Stimulated activated CD4-positive, alpha-beta T cell treated with anti-CD3 and anti-CD28 coated beads, TNF-alpha, amount 100 ng/mL, for 24 hours (primary cell): ENCODE results near the gene TSEN54.

Experiments used
- DNase-seq, 3 experiments: peaks; one replicate each; pipeline ENCODE4 v3.0.0-alpha.2; 2020; ENCODE audit warnings: low read depth in 3 of 3

The TSEN54 gene

GRCh38 chr17:75488693-75489510 lies 27.4 kb upstream of the TSEN54 start:
- DNase-seq = no peak

DNA sequence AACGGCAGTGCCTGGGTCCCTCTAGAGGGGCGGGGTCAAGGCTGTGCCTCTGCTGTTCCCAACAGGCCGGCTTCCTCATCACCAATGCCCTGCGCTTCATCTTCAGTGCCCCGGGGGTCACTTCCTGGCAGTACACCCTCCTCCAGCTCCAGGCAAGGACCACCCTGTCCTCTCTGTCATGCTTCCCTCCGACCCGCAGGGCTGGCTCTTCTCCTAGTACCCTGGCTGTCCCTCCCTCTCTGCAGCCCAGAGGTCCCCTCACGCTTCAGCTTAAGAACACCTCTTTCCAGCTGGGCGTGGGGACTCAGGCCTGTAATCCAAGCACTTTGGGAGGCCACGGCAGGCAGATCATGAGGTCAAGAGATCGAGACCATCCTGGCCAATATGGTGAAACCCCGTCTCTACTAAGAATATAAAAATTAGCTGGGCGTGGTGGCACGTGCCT lies 26.8 kb upstream of the TSEN54 start:
- no peak for DNase-seq

GRCh38 chr17:75490173-75490743 lies 26.1 kb upstream of the TSEN54 start:
- DNase-seq = no peak

- no peak for DNase-seq
Observed at GRCh38 chr17:75490953-75491649, 25.2 kb upstream of the TSEN54 start.

DNA sequence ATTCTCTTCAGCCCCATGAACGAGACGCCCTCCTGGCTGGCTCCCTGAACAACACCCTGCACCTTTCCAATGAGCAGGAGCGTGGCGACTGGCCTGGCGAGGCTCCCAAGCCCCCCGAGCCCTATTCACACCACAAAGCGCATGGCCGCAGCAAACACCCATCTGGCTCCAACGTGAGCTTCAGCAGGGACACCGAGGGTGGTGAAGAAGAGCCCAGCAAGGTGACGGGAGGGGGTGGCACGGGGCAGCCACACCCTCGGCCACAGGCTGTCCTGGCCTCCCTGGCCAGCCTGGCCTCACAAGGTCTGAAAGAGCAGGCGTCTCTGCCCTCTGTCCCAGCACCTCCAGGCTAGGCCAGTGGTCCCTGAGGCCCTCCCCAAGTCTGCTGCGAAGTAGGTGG lies 24.6 kb upstream of the TSEN54 start:
- DNase-seq = no peak

DNA sequence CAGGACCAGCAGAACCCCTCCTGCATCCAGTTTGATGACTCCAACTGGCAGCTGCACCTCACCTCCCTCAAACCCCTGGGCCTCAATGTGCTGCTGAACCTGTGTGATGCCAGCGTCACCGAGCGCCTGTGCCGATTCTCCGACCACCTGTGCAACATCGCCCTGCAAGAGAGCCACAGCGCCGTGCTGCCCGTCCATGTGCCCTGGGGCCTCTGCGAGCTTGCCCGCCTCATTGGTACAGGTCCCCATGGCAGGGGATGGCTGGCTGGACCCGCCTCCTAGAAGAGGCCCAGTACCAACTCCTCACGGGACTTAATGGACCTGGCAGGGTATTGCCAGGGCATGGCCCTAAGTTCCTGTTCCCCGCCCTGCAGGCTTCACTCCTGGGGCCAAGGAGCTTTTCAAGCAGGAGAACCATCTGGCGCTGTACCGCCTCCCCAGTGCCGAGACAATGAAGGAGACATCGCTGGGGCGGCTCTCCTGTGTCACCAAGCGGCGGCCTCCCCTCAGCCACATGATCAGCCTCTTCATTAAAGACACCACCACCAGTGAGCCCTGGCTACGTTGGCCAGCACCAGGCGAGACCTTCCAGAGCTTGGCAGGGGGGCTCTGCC lies 23.7 kb upstream of the TSEN54 start:
- DNase-seq = no peak

- DNase-seq = no peak
Observed at GRCh38 chr17:75493476-75494129, 22.7 kb upstream of the TSEN54 start.

- DNase-seq = no peak
Observed at GRCh38 chr17:75494326-75494877, 21.9 kb upstream of the TSEN54 start.

- no peak for DNase-seq
Observed at GRCh38 chr17:75496005-75496404, 20.3 kb upstream of the TSEN54 start.

GRCh38 chr17:75498039-75498725 lies 18.1 kb upstream of the TSEN54 start:
- no peak for DNase-seq

DNA sequence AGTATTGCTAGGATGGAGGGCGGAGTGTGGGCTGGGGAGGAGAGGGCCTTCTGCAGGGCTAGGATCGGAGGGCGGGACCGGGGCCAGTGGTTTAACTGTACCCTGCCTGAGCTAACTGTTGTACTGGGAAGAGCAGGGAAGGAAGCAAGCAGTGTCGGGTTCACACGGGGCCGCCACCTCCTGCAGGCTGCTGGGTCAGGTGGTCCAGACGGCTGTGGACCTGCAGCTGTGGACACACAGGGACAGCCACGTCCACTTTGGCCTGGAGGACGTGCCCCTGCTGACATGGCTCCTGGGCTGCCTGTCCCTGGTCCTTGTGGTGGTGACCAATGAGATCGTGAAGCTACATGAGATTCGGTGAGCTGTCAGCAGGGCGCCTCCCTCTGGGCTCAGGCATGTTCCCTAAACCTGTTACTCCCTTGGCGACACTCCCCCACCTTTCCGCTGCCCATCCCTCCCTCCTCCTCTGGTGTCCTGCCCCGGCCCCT lies 17.6 kb upstream of the TSEN54 start:
- DNase-seq = no peak

DNA sequence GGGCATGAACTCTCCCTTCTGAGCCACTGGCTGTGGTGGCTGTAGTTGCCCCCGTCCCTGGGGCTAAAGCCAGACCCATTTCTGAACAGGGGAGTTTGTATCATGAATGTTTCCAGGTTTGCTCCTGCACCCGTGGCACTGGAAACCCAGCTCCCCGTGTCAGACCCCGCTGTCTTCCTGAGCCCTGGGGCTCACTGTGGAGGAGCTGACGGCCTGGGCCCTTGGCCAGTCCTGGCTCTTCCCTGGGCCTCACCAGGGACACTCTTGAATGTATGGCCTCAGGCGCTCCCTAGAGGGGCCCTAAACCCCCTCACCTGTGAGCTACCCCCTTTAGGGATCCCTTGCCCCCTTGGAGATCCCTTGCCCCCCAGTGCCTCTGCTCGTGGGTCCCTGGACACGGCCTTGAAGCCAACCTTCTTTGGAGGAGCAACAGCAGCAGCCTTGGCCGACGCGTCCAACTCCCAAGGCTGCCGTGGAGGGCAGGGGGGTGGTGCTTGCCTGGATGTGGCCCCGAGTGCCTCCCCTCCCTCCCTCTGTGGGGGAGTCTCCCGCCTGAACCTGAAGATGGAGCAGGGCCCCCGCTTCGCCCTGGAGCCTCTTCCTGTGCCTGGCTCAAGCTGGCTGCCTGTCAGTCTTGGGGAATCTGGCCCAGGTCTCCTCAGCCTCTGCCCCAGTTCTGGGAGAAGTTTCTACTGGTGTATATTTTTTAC lies 16.9 kb upstream of the TSEN54 start:
- DNase-seq = no peak

DNA sequence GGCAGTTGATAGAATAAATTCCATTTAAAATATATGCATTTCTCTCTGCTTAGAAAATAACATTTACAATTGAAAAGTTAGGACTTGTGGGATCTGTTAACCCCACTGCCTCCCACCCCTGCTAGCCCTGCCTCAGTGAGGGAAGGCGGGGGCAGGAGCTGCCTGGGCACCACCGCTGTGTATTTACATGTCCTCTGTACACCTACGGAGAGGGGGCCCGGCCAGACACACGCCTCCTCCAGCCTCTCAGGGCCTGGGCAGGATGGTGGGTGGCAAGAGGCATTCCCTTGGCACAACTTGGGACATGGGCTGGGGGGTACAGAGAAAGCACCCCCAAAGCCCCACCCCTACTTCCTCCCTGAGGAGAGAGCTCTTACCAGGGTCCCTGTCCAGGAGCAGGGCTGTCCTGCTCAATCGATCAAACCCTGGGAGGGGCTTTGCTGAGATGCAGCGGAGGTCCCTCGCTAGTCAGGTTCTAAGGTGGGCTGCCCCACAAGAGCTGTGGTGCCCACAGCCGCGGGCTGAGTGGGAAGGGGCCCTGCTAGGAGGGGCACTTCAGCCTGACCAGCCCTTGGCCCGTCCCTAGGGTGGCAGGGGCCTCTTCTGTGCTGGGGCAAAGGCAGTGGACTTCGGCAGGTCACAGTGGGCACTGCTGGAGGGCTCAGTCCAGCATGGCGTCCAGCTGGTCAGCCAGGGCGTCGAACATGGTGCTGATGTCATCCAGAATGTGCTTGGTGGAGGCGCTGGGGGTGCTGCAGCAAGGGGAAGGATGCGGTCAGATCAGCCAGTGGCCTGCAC lies 15.7 kb upstream of the TSEN54 start:
- DNase-seq = no peak

- no peak for DNase-seq
Observed at GRCh38 chr17:75501378-75502071, 14.8 kb upstream of the TSEN54 start.

DNA sequence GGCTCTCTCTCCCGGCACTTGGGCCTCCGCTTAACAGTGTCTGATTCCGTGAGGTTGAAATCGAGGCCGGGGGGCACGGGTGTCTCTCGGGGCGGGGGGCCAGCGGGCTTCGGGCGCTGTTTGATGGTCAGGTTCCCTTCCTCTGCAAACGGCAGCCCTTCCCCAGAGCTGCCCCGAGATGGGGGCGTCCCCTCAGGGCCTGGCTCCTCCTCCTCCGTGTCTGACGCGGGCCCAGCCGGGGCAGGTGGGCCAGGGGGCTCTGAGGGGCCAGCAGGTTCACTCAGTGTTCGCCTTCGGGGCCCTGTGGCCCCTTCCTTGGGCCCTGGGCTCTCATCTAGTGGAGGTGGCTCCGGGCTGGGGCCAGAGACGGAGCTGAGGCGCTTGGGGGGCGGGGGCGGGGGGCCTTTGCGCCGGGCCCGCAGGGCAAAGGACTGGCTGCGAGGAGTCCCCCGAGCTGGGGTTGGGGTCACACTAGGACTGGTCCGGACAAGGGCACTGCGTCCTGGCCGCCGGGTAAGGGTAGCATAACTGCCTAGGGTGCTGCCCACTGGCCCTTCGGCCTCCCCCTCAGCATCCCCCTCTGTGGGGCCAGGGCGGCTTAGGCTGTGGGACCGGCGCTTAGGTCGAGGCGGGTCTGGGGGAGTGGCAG lies 14.1 kb upstream of the TSEN54 start:
- no peak for DNase-seq

DNA sequence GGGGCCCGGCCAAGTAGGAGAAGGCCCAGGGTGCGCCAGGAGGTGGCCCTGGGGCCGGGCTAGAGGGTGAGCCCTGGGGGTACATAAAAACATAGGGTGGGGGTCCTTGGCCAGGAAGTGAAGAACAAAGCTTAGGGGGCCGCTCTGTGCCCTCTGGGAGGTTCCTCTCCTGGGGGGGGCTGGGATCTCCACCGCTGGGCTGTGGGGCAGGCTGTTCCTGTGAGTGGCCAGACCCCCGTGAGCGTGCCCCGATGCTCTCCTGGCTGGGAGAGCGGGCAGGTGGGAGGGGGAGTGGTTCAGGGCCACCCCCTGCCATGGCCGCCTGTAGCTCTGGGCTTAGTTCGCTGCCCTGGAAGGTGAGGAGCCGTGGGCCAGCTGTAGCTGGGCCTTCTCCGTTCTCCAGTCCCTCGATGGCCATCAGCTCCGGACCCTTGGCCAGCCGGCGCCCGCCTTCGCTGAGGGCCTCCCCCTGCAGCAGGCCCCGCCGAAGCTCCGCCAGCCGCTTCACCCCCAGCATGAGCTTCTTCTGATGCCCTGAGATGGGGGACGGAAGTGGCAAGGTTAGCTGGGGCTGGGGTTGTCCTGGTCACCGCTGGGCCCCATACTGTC lies 13.5 kb upstream of the TSEN54 start:
- DNase-seq = no peak

GRCh38 chr17:75503337-75503950 lies 12.9 kb upstream of the TSEN54 start:
- DNase-seq = no peak
